Panc1 (cell line): ENCODE measurements around the gene C12orf54.

Experiments
- POLR2AphosphoS5 ChIP-seq: IDR thresholded peaks from 2 replicates; pipeline ENCODE4 v1.6.1; 2012; ENCODE audit warnings: mild to moderate bottlenecking, low read depth, low read length, moderate library complexity
- SIN3A ChIP-seq: IDR thresholded peaks from 2 replicates; pipeline ENCODE4 v1.6.1; 2012; ENCODE audit warnings: low read depth, mild to moderate bottlenecking, low read length, moderate library complexity, borderline replicate concordance; ENCODE audit not compliant: insufficient read depth
- TCF7L2 ChIP-seq: IDR thresholded peaks from 2 replicates; pipeline ENCODE4 v1.6.1; 2011; ENCODE audit warnings: mild to moderate bottlenecking, low read depth, low read length, inconsistent platforms
- TF ChIP-seq, protein P1 (sequence below): fragments of 450-650 bp; IDR thresholded peaks from 2 replicates; pipeline ENCODE4 v1.5.1; 2017; ENCODE audit warnings: mild to moderate bottlenecking
- TF ChIP-seq, protein P2 (sequence below), 2 experiments: IDR thresholded peaks; 2 replicates each; pipeline ENCODE4 v1.6.1; 2011 to 2012; ENCODE audit warnings: low read depth in 2 of 2, control low read depth in 1 of 2, low read length in 1 of 2, mild to moderate bottlenecking in 1 of 2, moderate library complexity in 1 of 2; ENCODE audit not compliant: insufficient read depth in 1 of 2

DNA sequence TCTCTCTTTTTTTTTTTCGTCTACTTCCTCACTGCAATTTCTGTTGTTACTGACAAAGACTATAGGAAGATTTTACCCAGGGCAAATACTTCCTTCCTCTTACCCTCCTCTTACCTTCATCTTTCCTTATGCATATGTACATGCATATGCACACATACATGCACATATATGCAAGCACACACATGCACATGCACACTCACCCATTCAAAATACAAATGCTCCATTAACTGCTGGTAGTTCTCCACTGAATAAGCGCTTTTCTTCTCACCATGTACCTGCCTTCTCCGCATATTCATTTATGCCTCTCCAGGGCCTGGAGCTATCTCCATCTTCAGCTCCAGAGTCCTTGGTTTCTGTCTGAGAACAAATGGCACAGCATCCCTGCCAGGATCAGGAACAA lies 632 bp downstream of the C12orf54 start:
- TF ChIP-seq, protein P1, sequence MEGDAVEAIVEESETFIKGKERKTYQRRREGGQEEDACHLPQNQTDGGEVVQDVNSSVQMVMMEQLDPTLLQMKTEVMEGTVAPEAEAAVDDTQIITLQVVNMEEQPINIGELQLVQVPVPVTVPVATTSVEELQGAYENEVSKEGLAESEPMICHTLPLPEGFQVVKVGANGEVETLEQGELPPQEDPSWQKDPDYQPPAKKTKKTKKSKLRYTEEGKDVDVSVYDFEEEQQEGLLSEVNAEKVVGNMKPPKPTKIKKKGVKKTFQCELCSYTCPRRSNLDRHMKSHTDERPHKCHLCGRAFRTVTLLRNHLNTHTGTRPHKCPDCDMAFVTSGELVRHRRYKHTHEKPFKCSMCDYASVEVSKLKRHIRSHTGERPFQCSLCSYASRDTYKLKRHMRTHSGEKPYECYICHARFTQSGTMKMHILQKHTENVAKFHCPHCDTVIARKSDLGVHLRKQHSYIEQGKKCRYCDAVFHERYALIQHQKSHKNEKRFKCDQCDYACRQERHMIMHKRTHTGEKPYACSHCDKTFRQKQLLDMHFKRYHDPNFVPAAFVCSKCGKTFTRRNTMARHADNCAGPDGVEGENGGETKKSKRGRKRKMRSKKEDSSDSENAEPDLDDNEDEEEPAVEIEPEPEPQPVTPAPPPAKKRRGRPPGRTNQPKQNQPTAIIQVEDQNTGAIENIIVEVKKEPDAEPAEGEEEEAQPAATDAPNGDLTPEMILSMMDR = no peak
- TF ChIP-seq POLR2AphosphoS5 = no peak
- TF ChIP-seq, protein P2, sequence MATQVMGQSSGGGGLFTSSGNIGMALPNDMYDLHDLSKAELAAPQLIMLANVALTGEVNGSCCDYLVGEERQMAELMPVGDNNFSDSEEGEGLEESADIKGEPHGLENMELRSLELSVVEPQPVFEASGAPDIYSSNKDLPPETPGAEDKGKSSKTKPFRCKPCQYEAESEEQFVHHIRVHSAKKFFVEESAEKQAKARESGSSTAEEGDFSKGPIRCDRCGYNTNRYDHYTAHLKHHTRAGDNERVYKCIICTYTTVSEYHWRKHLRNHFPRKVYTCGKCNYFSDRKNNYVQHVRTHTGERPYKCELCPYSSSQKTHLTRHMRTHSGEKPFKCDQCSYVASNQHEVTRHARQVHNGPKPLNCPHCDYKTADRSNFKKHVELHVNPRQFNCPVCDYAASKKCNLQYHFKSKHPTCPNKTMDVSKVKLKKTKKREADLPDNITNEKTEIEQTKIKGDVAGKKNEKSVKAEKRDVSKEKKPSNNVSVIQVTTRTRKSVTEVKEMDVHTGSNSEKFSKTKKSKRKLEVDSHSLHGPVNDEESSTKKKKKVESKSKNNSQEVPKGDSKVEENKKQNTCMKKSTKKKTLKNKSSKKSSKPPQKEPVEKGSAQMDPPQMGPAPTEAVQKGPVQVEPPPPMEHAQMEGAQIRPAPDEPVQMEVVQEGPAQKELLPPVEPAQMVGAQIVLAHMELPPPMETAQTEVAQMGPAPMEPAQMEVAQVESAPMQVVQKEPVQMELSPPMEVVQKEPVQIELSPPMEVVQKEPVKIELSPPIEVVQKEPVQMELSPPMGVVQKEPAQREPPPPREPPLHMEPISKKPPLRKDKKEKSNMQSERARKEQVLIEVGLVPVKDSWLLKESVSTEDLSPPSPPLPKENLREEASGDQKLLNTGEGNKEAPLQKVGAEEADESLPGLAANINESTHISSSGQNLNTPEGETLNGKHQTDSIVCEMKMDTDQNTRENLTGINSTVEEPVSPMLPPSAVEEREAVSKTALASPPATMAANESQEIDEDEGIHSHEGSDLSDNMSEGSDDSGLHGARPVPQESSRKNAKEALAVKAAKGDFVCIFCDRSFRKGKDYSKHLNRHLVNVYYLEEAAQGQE (IDR thresholded peaks at IDR 0.05; ENCODE audit: insufficient read depth in 1 of 2, low read depth in 2 of 2, low read length in 1 of 2) = no peak
- TF ChIP-seq SIN3A = no peak
- TF ChIP-seq TCF7L2 = no peak
